Stimulated activated CD4-positive, alpha-beta T cell treated with anti-CD3 and anti-CD28 coated beads, TNF-alpha, amount 100 ng/mL, for 24 hours (primary cell): ENCODE data around the gene WWTR1.

Source experiments
- DNase-seq, 3 experiments: peaks; one replicate each; pipeline ENCODE4 v3.0.0-alpha.2; 2020; ENCODE audit warnings: low read depth in 3 of 3

Gene WWTR1

GRCh38 chr3:149534671-149535332 is 123.0 kb downstream of the WWTR1 start:
- no peak for DNase-seq

DNA sequence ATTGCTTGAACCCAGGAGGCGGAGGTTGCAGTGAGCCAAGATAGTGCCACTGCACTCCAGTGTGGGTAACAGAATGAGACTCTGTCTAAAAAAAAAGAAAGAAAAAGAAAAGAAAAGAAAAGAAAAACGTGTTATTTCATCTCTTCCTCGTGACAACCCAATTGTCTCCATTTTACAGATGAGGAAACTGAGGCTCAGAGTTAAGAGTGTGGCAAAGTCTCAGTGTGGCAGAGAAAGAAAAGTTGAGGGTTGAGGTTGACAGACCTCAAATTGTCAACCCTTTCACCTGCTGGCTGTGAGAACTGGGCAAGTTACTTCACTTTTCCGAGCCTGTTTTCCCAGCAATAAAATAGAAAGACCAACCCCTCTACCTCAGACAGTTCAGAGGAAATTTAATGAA is 123.7 kb downstream of the WWTR1 start:
- no peak for DNase-seq

GRCh38 chr3:149532489-149533180 is 125.2 kb downstream of the WWTR1 start:
- DNase-seq: no peak

GRCh38 chr3:149529099-149529498 is 128.7 kb downstream of the WWTR1 start:
- no peak for DNase-seq

DNA sequence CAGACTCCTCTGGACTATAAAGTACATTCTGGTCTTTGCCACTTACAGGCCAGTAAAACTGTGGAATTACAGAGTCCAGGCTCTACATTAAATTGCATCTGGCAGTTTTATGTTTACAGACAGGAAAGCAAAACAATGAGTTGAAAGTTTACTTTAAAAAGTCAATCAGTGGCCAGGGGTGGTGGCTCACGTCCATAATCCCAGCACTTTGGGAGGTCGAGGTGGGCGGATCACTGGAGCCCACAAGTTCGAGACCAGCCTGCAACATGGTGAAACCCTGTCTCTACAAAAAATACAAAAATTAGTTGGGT is 129.5 kb downstream of the WWTR1 start:
- no peak for DNase-seq

GRCh38 chr3:149527531-149528339 is 130.1 kb downstream of the WWTR1 start:
- DNase-seq: no peak

DNA sequence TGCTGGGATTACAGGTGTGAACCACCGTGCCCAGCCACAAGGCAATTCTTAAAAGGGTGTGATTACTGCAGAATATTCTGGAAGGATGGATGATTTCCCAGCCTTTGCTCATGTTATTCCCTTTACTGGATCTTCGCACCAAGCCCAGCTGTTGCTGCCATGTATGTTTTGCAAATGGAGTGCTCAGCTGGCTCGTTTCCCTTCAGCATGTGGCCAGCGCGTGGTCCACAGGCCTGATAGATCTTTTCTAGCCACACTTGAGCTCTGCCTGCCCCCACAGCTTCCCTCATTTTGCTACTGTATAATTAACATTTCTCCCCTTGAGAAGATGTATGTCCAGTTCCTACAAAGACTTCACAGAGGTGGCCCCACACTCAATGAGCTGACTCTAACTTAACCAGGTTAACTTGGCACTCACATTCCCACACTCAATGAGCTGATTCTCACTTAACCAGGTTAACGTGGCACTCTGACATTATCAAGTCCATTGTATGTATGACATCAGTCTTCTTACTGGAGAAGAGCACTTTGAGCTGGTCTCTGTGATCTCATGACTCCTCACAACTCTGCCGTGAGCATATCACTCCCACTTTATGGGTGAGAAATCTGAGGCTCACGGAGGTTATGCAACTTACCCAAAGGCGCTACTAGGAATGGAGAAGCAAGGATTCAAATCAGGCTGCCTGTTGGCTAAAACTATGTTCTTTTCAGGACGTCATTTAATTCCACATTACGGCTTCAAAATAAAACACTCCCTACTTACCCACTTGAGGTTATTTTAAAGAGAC is 134.1 kb downstream of the WWTR1 start:
- DNase-seq: no peak

DNA sequence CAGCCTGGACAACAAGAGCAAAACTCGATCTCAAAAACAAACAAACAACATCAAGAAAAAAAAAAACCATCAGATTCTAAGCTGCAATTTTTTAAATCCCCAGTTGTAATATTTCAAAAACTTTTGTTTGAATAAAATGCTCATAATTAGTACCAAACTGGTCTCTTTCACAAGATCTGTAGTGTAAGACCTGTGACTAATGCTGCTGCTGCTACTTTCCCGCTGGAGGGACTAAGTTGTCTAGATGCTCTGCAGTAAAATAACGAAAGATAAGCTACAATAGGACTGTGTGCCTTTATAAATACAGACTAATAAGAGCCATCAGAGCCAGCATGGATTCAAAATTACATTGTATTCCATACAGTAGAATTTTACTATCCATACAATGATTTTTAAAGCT is 137.9 kb downstream of the WWTR1 start:
- DNase-seq: no peak

DNA sequence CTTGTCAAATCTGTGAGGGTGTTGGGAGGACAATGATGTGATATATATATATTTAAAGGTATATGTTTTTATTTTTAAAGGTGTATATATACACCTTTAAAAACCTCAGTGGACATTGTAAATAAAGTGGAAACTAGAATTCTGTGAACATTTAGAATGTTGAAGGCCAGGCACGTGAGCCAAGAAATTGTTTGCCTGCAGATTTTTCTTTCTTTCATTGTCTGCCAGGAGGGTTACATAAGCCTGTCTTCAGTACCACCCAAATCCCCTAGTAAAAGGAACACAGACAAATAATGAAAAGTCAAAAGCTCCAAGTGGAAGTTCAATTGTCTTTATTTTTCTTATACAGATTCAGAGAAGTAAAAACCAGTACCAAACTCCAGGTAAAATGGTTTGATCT is 140.9 kb downstream of the WWTR1 start:
- no peak for DNase-seq

DNA sequence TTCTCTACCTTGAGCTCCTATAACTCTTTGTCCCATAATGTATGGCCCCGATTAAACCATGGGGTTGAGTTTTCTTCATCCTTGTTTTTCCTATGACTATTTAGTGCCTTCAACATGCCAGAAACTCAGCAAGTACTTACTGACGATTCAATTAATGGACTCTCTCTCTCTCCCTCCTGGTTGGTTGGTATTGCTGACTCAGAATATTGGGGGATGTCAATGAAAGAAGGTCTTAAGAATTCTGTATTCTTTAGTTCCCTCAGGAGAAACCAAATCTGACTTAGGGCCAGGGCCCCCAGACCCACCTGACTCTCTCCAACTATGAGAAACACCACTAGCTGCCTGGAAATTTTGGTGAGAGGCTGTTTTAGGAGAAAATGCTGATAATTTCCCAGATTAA is 142.6 kb downstream of the WWTR1 start:
- no peak for DNase-seq

DNA sequence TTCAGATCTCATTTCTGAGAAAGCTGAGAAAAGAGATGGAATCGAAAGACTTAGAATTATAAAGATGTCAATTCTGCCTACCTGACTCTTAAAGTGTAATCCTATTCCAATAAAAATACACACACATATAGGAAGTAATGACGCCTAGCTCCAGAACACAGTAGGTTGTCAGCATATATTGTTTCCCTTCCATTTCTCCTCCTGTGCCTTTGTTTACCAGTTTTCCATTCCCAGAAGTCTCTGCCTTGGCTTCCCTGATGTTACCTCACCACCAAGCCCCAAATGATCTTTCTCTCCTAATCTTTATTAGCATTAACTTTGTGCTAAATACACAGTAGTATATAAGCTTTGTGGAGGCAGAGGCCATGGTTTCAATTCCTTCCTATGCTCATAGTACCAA is 143.4 kb downstream of the WWTR1 start:
- no peak for DNase-seq

GRCh38 chr3:149512073-149512782 is 145.6 kb downstream of the WWTR1 start:
- peak in 1 of 3 experiments; percentile 11 for DNase-seq

DNA sequence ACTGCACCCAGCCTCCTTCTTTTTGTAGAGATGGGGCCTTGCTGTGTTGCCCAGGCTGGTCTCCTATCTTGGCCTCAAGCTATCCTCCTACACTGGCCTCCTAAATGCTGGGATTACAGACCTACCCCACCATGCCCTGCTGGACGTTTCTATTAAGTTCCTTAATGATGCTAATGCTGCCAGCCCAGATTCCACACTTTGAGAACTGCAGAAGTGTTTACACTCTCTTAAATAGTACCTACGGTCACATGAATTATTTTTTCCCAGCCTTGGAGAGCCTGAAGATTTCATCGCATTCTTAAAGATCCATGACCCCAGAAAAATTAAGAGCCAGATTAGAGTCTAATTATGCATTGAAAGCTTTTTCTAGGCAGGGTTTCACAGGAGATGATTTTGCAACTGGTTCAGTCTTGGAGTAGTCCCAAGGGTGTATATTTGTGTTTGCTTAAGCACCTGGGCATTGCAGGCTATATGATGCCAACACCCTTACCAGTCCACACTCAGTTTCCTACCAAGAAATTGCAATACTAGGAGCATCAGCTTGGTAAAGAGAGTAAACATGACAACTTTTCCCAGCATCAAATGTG is 146.7 kb downstream of the WWTR1 start:
- DNase-seq: no peak

- no peak for DNase-seq
Measured at GRCh38 chr3:149510480-149510879, 147.3 kb downstream of the WWTR1 start.

GRCh38 chr3:149509526-149509925 is 148.3 kb downstream of the WWTR1 start:
- no peak for DNase-seq

GRCh38 chr3:149507491-149508324 is 150.1 kb downstream of the WWTR1 start:
- DNase-seq: no peak

GRCh38 chr3:149506965-149507364 is 150.9 kb downstream of the WWTR1 start:
- DNase-seq: no peak

GRCh38 chr3:149506540-149506939 is 151.3 kb downstream of the WWTR1 start:
- no peak for DNase-seq

DNA sequence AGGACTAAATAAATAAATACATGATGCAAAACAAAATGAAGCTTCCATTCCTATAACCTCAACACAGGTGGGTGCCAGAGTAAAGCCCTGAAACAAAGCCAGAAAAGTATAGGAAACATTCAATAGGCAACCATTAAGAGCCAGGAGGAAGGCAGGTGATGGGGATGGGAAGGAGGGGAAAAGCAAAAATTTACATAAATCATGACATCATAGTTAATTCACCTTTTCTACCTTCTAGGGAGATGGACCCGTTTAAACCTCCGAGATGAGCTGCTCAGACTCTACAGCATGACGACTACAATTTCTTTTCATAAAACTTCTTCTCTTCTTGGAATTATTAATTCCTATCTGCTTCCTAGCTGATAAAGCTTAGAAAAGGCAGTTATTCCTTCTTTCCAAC is 155.4 kb downstream of the WWTR1 start:
- no peak for DNase-seq

- DNase-seq: no peak
Measured at GRCh38 chr3:149501524-149501923, 156.3 kb downstream of the WWTR1 start.
